Ascending aorta (tissue), 2 donors: ENCODE measurements around the gene PPP2R5A. TPM values are rescaled to one million over a fixed set of nuclear protein-coding genes. Genes with fewer than 3 reads are reported as not detected.

Experiments used
- DNase-seq, 2 donors: peaks; one replicate each; pipeline ENCODE4 v3.0.0-alpha.2; 2019; ENCODE audit warnings: low spot score in 2 of 2
- H3K27ac ChIP-seq, 2 donors: fragments of 200-600 bp; sonication (generic); one replicate each; pipeline ENCODE4 v1.5.1; 2016 to 2017; ENCODE audit warnings: mild to moderate bottlenecking in 1 of 2
- H3K27me3 ChIP-seq: fragments of 200-600 bp; sonication (generic); one replicate; pipeline ENCODE4 v1.5.1; 2017
- H3K36me3 ChIP-seq, 2 donors: fragments of 200-600 bp; sonication (generic); one replicate each; pipeline ENCODE4 v1.5.1; 2016
- H3K4me1 ChIP-seq, 2 donors: fragments of 200-600 bp; sonication (generic); one replicate each; pipeline ENCODE4 v1.5.1; 2016 to 2017; ENCODE audit warnings: mild to moderate bottlenecking in 1 of 2
- H3K4me3 ChIP-seq, 2 donors: fragments of 200-600 bp; sonication (generic); one replicate each; pipeline ENCODE4 v1.5.1; 2016 to 2017; ENCODE audit warnings: mild to moderate bottlenecking in 1 of 2
- H3K9me3 ChIP-seq, 2 donors: fragments of 200-600 bp; sonication (generic); one replicate each; pipeline ENCODE4 v1.5.1; 2016
- intact Hi-C: fragments of 100-400 bp; cut with DNase I; formaldehyde crosslinking; loops from one replicate; pipeline ENCODE4 v1.15.1; 2023
- total RNA-seq: library from RNA; depleted of rRNA; stranded (reverse); fragments of >200 nt; gene quantifications from one replicate; pipeline ENCODE4 v1.1.0, GENCODE V29; 2016
- TF ChIP-seq, protein P1 (sequence below), 3 experiments: fragments of 200-600 bp in 2 of 3; fragments of 450-650 bp in 1 of 3; sonication (generic) in 2 of 3; IDR thresholded peaks; one replicate each; pipeline ENCODE4 v1.5.1; 2016 to 2019; ENCODE audit warnings: antibody characterized with exemption in 3 of 3, mild to moderate bottlenecking in 1 of 3, moderate library complexity in 1 of 3

The PPP2R5A gene
- total RNA-seq, 1 donor from 2014 or later, result 64.7 TPM

- no peak for DNase-seq
- H3K9me3 ChIP-seq, result no peaks in the 10 kb centered on the region
- H3K27ac ChIP-seq, result peak overlapping the region; percentile 34 to 99
- TF ChIP-seq, protein P1, sequence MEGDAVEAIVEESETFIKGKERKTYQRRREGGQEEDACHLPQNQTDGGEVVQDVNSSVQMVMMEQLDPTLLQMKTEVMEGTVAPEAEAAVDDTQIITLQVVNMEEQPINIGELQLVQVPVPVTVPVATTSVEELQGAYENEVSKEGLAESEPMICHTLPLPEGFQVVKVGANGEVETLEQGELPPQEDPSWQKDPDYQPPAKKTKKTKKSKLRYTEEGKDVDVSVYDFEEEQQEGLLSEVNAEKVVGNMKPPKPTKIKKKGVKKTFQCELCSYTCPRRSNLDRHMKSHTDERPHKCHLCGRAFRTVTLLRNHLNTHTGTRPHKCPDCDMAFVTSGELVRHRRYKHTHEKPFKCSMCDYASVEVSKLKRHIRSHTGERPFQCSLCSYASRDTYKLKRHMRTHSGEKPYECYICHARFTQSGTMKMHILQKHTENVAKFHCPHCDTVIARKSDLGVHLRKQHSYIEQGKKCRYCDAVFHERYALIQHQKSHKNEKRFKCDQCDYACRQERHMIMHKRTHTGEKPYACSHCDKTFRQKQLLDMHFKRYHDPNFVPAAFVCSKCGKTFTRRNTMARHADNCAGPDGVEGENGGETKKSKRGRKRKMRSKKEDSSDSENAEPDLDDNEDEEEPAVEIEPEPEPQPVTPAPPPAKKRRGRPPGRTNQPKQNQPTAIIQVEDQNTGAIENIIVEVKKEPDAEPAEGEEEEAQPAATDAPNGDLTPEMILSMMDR (IDR thresholded peaks at IDR 0.05), result no peak
- H3K4me3 ChIP-seq, result peak overlapping the region; percentile 74 to 88
- H3K4me1 ChIP-seq, result peaks cover 3 to 48% of the 10 kb centered on the region in 2 donors
- H3K36me3 ChIP-seq, result no peaks in the 10 kb centered on the region
- intact Hi-C loops, result loop anchor here (5.0 to 10.0 kb wide), 4 partner anchors 144 to 774 kb away; partner anchors contain the start of genes LPGAT1 and NENF
- no peaks in the 10 kb centered on the region for H3K27me3 ChIP-seq
These were observed 3.4 kb downstream of the PPP2R5A start for GRCh38 chr1:212288615-212289014.

DNA sequence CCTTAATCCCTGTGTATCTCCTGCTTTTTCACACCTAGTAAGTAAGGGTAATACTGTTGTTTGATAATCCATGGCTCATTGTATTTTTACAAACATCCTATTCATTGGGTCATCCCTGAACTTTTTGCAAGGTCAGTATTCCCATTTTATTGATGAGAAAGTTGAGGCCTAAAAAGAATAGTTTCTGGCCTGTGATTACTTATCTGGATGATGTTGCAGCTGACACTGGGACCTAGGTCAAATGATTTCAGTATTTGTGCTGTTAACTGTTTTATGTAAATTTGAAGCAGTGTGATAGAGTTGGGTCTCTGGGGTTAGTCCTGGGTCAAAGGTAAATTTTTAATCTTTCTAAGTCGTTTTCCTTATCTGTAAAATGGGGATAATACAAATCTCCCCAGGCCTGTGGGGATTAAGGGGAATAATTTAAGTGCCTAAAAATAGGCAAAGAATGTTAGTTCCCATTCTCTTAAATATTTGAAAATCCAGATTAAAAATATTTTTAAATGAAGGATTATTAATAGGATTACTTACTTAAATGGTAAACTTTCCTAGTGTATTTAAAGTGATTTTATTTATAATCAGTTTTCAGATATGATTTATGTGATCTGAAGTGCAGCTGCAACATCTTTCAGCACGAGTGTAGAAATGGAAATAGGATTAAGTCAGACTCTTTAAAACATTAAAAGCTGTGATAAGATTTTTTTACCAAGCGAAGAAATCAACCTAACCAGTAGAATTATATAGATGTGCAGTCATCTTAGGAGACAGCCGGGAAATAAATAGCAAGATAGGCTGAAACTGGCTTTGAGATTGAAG lies 4.3 kb downstream of the PPP2R5A start:
- no peaks in the 10 kb centered on the region for H3K27me3 ChIP-seq
- no peak for DNase-seq
- no peaks in the 10 kb centered on the region for H3K9me3 ChIP-seq
- intact Hi-C loops, result loop anchor here (5.0 to 10.0 kb wide), 5 partner anchors 143 to 775 kb away; partner anchors contain the start of genes LPGAT1 and NENF
- H3K27ac ChIP-seq, result peak overlapping the region; percentile 34 to 99
- H3K4me1 ChIP-seq, result peaks cover 3 to 48% of the 10 kb centered on the region in 2 donors
- no peaks in the 10 kb centered on the region for H3K36me3 ChIP-seq
- peak overlapping the region in 1 of 2 donors; percentile 88 for H3K4me3 ChIP-seq
- TF ChIP-seq, protein P1 (IDR thresholded peaks at IDR 0.05), result no peak

DNA sequence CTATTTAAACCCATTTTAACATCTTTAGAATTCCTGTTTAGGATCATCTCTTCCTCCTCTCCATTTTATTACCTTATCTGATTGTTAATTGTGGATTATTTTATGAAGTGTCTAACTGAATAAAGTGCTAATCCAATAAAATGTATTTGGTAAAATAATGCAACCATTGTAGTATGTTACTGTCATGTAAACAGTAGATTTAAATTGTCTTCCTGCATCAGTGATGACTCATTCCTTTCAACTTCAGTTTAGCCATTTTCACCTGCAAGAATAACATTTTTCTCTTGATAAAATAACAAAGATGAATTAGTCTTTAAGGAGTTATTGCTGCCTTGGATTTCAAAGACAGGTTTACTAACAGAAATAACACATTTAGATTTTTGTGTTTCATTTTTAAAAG lies 5.4 kb downstream of the PPP2R5A start:
- intact Hi-C loops, result loop anchor here (5.0 kb wide), 1 partner anchor 218 kb away; no protein-coding TSS in a partner anchor

DNA sequence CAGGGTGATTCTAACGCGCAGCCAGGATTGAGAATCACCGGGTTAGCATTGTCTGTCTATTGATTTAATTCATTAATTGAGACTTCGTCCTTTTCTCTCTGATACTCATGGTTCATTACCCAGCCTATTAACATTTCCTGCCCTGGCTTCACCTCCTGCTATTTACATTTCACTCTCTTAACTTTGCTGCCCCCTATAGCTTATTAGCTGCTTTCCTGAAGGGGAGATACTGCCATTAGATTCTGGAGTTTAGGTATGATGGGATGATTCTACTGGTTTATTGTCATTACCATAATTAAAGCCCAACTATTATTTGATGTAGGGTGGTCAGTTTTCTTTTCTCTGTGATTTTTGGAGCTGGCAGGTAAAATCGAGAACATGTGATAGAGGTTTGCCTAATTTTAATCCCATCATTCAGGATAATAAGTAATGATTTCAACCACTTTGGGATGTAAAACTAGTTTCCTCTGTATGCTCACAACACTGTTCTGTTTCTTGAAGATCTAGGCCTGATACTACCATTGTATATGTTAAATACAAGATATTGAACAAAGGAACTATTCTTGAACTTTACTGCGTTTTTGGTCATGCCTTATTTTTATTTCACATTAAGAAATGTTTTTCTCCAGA lies 6.4 kb downstream of the PPP2R5A start:
- TF ChIP-seq, protein P1 (IDR thresholded peaks at IDR 0.05), result peak; percentile 29 to 53 (median 40)
- Histone ChIP-seq H3K9me3 (no peaks in the 10 kb centered on the region), H3K4me3 (no peak overlapping the region), H3K27ac (peak overlapping the region in 1 of 2 donors; percentile 19), H3K36me3 (no peaks in the 10 kb centered on the region), H3K27me3 (no peaks in the 10 kb centered on the region), H3K4me1 (peaks cover 7 to 48% of the 10 kb centered on the region in 2 donors)
- intact Hi-C loops, result loop anchor here (5.0 kb wide), 1 partner anchor 219 kb away; no protein-coding TSS in a partner anchor
- DNase-seq, result no peak

More for the DNA sequence above, 5.4 kb downstream of the PPP2R5A start:
- TF ChIP-seq, protein P1 (IDR thresholded peaks at IDR 0.05), result no peak
- no peaks in the 10 kb centered on the region for H3K27me3 ChIP-seq
- no peaks in the 10 kb centered on the region for H3K36me3 ChIP-seq
- H3K27ac ChIP-seq, result peak overlapping the region in 1 of 2 donors; percentile 34
- no peak overlapping the region for H3K4me3 ChIP-seq
- H3K9me3 ChIP-seq, result no peaks in the 10 kb centered on the region
- H3K4me1 ChIP-seq, result peaks cover 6 to 48% of the 10 kb centered on the region in 2 donors
- DNase-seq, result no peak

DNA sequence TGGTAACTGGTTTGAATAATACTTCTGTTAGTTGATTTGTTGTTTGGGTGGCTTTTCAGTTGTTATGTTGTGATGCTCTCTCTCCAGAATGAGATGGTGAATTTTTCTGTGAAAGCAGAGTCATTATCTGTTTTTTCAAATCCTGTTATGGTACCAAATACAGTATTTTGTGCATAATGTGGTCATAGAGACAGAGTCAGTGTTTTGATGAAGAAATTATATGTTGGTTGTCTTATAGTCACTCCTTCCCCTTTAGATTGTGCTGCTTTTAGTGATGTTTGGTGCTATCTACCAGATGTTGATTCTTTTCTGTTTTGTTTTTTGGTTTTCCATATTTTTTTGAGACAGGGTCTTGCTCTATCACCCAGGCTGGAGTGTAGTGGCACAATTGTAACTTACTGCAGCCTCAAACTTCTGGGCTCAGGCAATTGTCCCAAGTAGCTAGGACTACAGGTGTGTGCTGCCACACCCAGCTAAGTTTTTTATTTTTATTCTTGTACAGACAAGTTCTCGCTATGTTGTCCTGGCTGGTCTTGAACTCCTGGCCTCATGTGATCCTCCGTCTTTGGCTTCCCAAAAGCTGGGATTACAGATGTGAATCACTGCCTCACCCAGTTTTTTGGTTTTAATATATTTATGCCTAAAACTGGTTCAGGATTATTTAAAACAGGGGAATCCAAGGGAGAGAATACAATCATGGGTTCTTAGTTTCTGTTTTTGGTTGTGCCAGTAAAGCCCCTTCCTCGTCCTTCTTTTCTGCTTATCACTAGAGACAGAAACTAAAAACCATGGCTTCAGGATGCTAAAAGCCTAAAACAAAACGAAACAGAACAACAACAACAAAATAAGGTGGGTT lies 7.3 kb downstream of the PPP2R5A start:
- H3K4me3 ChIP-seq, result no peak overlapping the region
- H3K27me3 ChIP-seq, result no peaks in the 10 kb centered on the region
- no peak for DNase-seq
- intact Hi-C loops, result loop anchor here (5.0 kb wide), 1 partner anchor 220 kb away; no protein-coding TSS in a partner anchor
- H3K27ac ChIP-seq, result no peak overlapping the region
- H3K9me3 ChIP-seq, result no peaks in the 10 kb centered on the region
- peaks cover 7 to 45% of the 10 kb centered on the region in 2 donors for H3K4me1 ChIP-seq
- TF ChIP-seq, protein P1 (IDR thresholded peaks at IDR 0.05), result no peak
- no peaks in the 10 kb centered on the region for H3K36me3 ChIP-seq
